ENCODE data around the gene PCDH12. TPM values are rescaled to one million over a fixed set of nuclear protein-coding genes. Genes with fewer than 3 reads are reported as not detected.

Gene PCDH12
- total RNA-seq, 2 donors from 2014 or later: 0.28 to 1.3 TPM

GRCh38 chr5:141958546-141959172 lies 657 bp upstream of the PCDH12 start:
- DNase-seq (ENCODE audit: low spot score) (no peak), ATAC-seq (peak; percentile 57 to 60)
- Mint-ChIP-seq H3K9me3 (no peaks in the 10 kb centered on the region), H3K36me3 (no peaks in the 10 kb centered on the region), H3K4me1 (ENCODE audit: low read depth in 2 of 2) (peaks cover 40 to 41% of the 10 kb centered on the region in 2 donors), H3K27ac (peak overlapping the region; percentile 57 to 75), H3K27me3 (no peaks in the 10 kb centered on the region), H3K4me3 (peak overlapping the region; percentile 64)

GRCh38 chr5:141957367-141957996 lies 520 bp downstream of the PCDH12 start:
- Mint-ChIP-seq H3K4me3 (peak overlapping the region; percentile 64), H3K27me3 (no peaks in the 10 kb centered on the region), H3K36me3 (no peaks in the 10 kb centered on the region), H3K27ac (peak overlapping the region in 1 of 2 donors; percentile 75), H3K4me1 (ENCODE audit: low read depth in 2 of 2) (peaks cover 40 to 41% of the 10 kb centered on the region in 2 donors), H3K9me3 (no peaks in the 10 kb centered on the region)
- ATAC-seq (no peak), DNase-seq (ENCODE audit: low spot score) (no peak)

GRCh38 chr5:141954194-141954593 lies 3.8 kb downstream of the PCDH12 start:
- ATAC-seq (no peak), DNase-seq (ENCODE audit: low spot score) (no peak)
- Mint-ChIP-seq H3K9me3 (no peaks in the 10 kb centered on the region), H3K27me3 (no peaks in the 10 kb centered on the region), H3K4me3 (no peak overlapping the region), H3K27ac (peak overlapping the region in 1 of 2 donors; percentile 64), H3K4me1 (ENCODE audit: low read depth in 2 of 2) (peaks cover 27 to 31% of the 10 kb centered on the region in 2 donors), H3K36me3 (no peaks in the 10 kb centered on the region)

GRCh38 chr5:141952020-141952419 lies 6.0 kb downstream of the PCDH12 start:
- H3K9me3 Mint-ChIP-seq: no peaks in the 10 kb centered on the region
- peaks cover 9 to 12% of the 10 kb centered on the region in 2 donors for H3K4me1 Mint-ChIP-seq (ENCODE audit: low read depth in 2 of 2)
- DNase-seq (ENCODE audit: low spot score): no peak
- H3K36me3 Mint-ChIP-seq: no peaks in the 10 kb centered on the region
- H3K27me3 Mint-ChIP-seq: no peaks in the 10 kb centered on the region
- no peak for ATAC-seq
- H3K4me3 Mint-ChIP-seq: no peak overlapping the region
- peak overlapping the region in 1 of 2 donors; percentile 82 for H3K27ac Mint-ChIP-seq

GRCh38 chr5:141951332-141951781 lies 6.6 kb downstream of the PCDH12 start:
- ATAC-seq: no peak
- Mint-ChIP-seq H3K27ac (peak overlapping the region in 1 of 2 donors; percentile 82), H3K27me3 (no peaks in the 10 kb centered on the region), H3K4me1 (ENCODE audit: low read depth in 2 of 2) (peaks cover 9 to 12% of the 10 kb centered on the region in 2 donors), H3K4me3 (no peak overlapping the region), H3K9me3 (no peaks in the 10 kb centered on the region), H3K36me3 (no peaks in the 10 kb centered on the region)
- no peak for DNase-seq (ENCODE audit: low spot score)

- no peak for ATAC-seq
Observed at GRCh38 chr5:141950207-141951005, 7.6 kb downstream of the PCDH12 start.

GRCh38 chr5:141949511-141949910 lies 8.5 kb downstream of the PCDH12 start:
- H3K4me3 Mint-ChIP-seq: no peak overlapping the region
- H3K27me3 Mint-ChIP-seq: no peaks in the 10 kb centered on the region
- peaks cover 9 to 12% of the 10 kb centered on the region in 2 donors for H3K4me1 Mint-ChIP-seq (ENCODE audit: low read depth in 2 of 2)
- DNase-seq (ENCODE audit: low spot score): no peak
- H3K27ac Mint-ChIP-seq: no peak overlapping the region
- no peaks in the 10 kb centered on the region for H3K9me3 Mint-ChIP-seq
- ATAC-seq: no peak
- no peaks in the 10 kb centered on the region for H3K36me3 Mint-ChIP-seq

More at GRCh38 chr5:141950207-141951005, 7.6 kb downstream of the PCDH12 start:
- Mint-ChIP-seq H3K27ac (no peak overlapping the region), H3K36me3 (no peaks in the 10 kb centered on the region), H3K9me3 (no peaks in the 10 kb centered on the region), H3K4me3 (no peak overlapping the region), H3K27me3 (no peaks in the 10 kb centered on the region), H3K4me1 (ENCODE audit: low read depth in 2 of 2) (peaks cover 9 to 12% of the 10 kb centered on the region in 2 donors)
- DNase-seq (ENCODE audit: low spot score): no peak

GRCh38 chr5:141948812-141949211 lies 9.2 kb downstream of the PCDH12 start:
- no peaks in the 10 kb centered on the region for H3K27me3 Mint-ChIP-seq
- H3K27ac Mint-ChIP-seq: no peak overlapping the region
- ATAC-seq (no peak), DNase-seq (ENCODE audit: low spot score) (no peak)
- H3K4me3 Mint-ChIP-seq: no peak overlapping the region
- no peaks in the 10 kb centered on the region for H3K9me3 Mint-ChIP-seq
- no peaks in the 10 kb centered on the region for H3K36me3 Mint-ChIP-seq
- H3K4me1 Mint-ChIP-seq (ENCODE audit: low read depth in 2 of 2): peaks cover 9 to 12% of the 10 kb centered on the region in 2 donors

- H3K27ac Mint-ChIP-seq: no peak overlapping the region
- no peak for ATAC-seq
- no peaks in the 10 kb centered on the region for H3K36me3 Mint-ChIP-seq
- peaks cover 10 to 19% of the 10 kb centered on the region in 2 donors for H3K4me1 Mint-ChIP-seq (ENCODE audit: low read depth in 2 of 2)
- no peak for DNase-seq (ENCODE audit: low spot score)
- no peak overlapping the region for H3K4me3 Mint-ChIP-seq
- H3K9me3 Mint-ChIP-seq: no peaks in the 10 kb centered on the region
- H3K27me3 Mint-ChIP-seq: no peaks in the 10 kb centered on the region
Observed at GRCh38 chr5:141947316-141947715, 10.7 kb downstream of the PCDH12 start.

- no peaks in the 10 kb centered on the region for H3K27me3 Mint-ChIP-seq
- no peaks in the 10 kb centered on the region for H3K36me3 Mint-ChIP-seq
- DNase-seq (ENCODE audit: low spot score): no peak
- H3K4me3 Mint-ChIP-seq: no peak overlapping the region
- peaks cover 16 to 22% of the 10 kb centered on the region in 2 donors for H3K4me1 Mint-ChIP-seq (ENCODE audit: low read depth in 2 of 2)
- ATAC-seq: no peak
- H3K9me3 Mint-ChIP-seq: no peaks in the 10 kb centered on the region
- no peak overlapping the region for H3K27ac Mint-ChIP-seq
Observed at GRCh38 chr5:141945511-141946051, 12.4 kb downstream of the PCDH12 start.

GRCh38 chr5:141944076-141944475 lies 13.9 kb downstream of the PCDH12 start:
- Mint-ChIP-seq H3K27ac (no peak overlapping the region), H3K4me3 (no peak overlapping the region), H3K9me3 (no peaks in the 10 kb centered on the region), H3K36me3 (no peaks in the 10 kb centered on the region), H3K4me1 (ENCODE audit: low read depth in 2 of 2) (peaks cover 18 to 24% of the 10 kb centered on the region in 2 donors), H3K27me3 (no peaks in the 10 kb centered on the region)
- ATAC-seq (no peak), DNase-seq (ENCODE audit: low spot score) (no peak)

GRCh38 chr5:141942185-141942857 lies 15.7 kb downstream of the PCDH12 start:
- Mint-ChIP-seq H3K4me3 (peak overlapping the region; percentile 32), H3K27ac (peak overlapping the region; percentile 63 to 88), H3K36me3 (no peaks in the 10 kb centered on the region), H3K9me3 (no peaks in the 10 kb centered on the region), H3K4me1 (ENCODE audit: low read depth in 2 of 2) (peaks cover 18 to 24% of the 10 kb centered on the region in 2 donors), H3K27me3 (no peaks in the 10 kb centered on the region)
- DNase-seq (ENCODE audit: low spot score) (no peak), ATAC-seq (no peak)

GRCh38 chr5:141941779-141942178 lies 16.2 kb downstream of the PCDH12 start:
- Mint-ChIP-seq H3K36me3 (no peaks in the 10 kb centered on the region), H3K9me3 (no peaks in the 10 kb centered on the region), H3K4me3 (peak overlapping the region; percentile 32), H3K27me3 (no peaks in the 10 kb centered on the region), H3K27ac (peak overlapping the region; percentile 63 to 88), H3K4me1 (ENCODE audit: low read depth in 2 of 2) (peaks cover 18 to 24% of the 10 kb centered on the region in 2 donors)
- DNase-seq (ENCODE audit: low spot score) (no peak), ATAC-seq (no peak)
